Activated gamma-delta T cell treated with anti-CD3 and anti-CD28 coated beads, Interleukin-2, amount 50 U/mL, for 16 hours (primary cell): ENCODE measurements around the gene RRM1.
"Not testable (repeated sequence)": the region's sequence is repeated elsewhere in the genome, so short reads cannot be mapped to it uniquely, and the experiment has no call there.

Experiments used
- DNase-seq: peaks from one replicate; pipeline ENCODE4 v3.0.0-alpha.2; 2020; ENCODE audit warnings: low read depth

The RRM1 gene

DNA sequence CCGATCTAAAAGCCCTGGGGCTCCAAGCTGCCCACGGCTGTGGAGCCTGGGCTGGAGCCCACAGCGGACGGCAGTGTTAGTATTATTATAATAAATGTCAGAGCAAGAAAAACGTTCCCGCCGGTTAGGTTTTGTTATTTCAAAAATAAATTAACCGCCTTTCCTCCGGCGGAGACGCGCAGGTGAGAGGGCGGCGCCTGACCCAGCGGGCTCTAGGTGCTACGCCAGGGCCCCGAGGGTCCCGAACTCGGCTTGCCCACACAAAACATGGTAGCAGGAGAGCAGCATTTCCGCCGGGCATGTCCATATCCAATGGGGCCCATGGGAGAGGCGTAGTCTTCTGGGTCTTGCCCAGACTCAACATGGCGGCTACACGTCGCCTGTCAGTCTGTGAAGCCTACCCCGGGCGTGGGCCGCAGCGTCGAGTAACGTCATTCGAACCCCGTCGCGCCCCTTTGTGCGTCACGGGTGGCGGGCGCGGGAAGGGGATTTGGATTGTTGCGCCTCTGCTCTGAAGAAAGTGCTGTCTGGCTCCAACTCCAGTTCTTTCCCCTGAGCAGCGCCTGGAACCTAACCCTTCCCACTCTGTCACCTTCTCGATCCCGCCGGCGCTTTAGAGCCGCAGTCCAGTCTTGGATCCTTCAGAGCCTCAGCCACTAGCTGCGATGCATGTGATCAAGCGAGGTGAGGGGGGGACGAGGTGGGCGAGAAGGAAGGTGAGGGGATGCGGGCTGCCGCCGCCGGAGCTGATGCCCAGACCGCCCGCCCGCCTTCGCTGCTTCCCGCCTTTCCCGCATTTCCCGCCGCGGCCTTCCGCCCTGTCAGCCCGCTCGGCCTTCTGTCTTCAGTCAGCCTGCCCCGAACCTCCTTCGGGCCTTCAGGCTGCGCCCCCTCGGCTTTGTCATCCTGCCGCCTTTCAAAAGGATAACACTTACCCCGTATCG is at the start of gene RRM1:
Gene RRM1, plus strand, starts transcription at position 452 of the 944 bp plus-strand sequence. Its CDS starts 214 bp downstream, at position 666.
- peak; percentile 91 for DNase-seq

DNA sequence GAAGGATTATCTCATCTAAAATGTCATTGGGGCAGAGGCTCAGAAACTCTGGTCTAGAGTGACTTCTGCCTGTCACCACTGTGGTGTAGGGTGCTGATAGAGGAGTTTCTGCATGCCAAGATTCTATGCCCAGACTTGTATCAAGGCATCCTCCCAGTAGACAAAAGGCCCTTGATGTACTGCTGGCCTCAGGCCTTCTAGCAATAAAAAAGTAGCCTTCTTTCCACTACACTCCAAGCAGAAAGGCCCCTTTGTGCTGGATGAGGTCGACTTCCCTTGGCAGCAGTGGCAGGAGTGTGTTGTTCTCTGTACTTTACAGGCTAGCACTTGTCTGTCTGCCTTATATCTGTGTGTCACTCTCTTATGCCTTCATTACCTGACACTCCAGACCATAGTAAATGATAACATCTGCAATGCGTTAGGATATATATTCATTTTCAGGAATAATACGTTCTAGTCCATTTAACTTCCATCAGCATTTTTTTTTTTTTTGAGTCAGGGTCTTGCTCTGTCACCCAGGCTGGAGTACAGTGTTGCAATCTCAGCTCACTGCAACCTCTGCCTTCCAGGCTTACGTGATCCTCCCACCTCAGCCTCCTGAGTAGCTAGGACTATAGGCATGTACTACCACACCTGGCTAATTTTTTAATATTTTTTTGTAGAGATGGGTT is 49.5 kb upstream of the RRM1 start:
- no peak for DNase-seq

DNA sequence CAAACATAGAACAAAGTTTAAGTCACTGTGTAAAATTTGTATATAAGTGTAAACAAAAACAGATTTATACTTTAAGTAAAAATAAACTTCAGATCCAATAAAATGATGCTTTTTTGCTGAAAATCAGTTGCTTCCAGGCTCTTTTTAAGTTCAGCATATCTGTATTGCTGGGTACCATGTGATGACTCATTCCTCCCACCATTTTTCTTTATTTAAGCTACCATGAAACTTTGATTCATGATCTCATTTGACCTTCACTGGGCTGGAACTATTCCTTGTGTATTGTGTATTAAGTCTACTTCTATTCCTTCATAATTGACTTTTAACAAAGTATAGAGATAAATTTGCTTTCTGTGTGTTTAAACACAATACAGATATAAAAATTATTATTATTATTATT is 46.3 kb upstream of the RRM1 start:
- DNase-seq: no peak

DNA sequence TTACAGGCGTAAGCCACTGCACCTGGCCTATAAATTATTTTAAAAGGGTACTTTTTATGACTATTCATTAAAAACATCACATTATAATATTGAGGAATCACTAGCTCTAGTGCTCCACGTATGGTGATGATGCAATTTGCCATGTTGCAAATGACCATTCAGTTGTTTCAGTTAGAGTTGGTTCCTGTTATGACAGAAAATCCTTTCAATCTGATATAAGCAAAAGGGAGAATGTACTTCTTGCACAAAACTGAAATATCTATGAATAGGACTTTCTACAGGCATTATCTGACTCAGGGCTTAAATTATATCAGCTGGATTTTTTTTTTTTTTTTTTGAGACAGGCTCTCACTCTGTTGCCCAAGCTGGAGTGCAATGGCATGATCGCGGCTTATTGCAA is 45.6 kb upstream of the RRM1 start:
- no peak for DNase-seq

DNA sequence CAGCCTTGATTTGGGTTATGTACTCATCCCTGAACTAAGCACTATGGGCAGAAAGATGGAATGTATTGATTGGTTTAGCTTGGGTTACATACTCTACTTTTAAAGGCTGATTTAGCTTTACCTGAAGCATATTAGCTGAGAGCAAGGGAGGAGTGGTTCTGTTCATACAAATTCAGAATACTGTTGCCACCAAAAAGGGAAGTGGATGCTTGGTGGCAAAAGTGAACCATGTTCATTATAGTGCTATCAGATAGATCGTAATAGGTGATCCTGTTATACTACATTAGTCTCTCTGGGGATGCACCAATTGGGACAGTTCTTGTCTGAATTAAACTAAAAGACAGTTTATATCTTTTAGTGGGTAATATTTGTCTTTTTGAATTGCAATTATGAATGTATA is 44.5 kb upstream of the RRM1 start:
- no peak for DNase-seq

DNA sequence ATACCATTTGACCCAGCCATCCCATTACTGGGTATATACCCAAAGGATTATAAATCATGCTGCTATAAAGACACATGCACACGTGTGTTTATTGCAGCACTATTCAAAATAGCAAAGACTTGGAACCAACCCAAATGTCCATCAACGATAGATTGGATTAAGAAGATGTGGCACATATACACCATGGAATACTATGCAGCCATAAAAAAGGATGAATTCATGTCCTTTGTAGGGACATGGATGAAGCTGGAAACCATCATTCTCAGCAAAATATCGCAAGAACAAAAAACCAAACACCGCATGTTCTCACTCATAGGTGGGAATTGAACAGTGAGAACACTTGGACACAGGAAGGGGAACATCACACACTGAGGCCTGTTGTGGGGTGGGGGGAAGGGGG is 41.4 kb upstream of the RRM1 start:
- DNase-seq: not testable (repeated sequence)

DNA sequence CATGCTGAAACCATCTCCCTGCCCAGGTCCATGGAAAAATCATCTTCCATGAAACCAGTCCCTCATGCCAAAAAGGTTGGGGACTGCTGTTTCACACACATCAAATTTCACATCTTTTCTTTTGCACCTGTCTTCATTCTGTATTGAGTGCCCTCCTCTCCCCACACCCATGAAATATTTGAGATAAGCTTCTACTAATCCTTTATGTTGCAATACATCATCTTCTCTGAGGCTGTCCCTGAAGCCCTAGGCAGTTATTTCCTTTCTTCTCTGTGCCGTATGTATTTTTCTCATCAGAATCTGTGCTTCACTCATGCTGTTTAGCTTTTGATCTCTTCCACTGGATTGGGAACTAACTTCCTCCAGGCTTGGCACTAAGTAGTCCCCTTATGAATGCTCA is 40.0 kb upstream of the RRM1 start:
- DNase-seq: no peak

DNA sequence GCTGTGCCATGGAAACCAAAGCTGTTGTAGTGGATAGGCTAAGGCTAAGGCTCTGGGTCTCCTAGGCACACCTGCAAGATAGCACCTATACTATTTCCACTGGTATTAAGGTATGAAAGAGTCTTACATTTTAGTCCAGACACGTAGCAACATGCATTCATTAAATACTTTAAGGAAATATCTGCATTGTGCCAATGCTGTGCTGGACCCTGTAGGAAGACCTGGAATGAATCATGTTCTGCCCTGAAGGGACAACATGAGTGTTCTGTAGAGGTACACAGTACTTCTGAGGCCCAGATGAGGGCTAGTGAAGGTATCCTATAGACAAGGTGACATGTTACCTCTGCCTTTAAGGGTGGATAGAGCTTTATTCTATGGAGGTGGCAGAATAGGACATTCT is 35.2 kb upstream of the RRM1 start:
- DNase-seq: no peak

DNA sequence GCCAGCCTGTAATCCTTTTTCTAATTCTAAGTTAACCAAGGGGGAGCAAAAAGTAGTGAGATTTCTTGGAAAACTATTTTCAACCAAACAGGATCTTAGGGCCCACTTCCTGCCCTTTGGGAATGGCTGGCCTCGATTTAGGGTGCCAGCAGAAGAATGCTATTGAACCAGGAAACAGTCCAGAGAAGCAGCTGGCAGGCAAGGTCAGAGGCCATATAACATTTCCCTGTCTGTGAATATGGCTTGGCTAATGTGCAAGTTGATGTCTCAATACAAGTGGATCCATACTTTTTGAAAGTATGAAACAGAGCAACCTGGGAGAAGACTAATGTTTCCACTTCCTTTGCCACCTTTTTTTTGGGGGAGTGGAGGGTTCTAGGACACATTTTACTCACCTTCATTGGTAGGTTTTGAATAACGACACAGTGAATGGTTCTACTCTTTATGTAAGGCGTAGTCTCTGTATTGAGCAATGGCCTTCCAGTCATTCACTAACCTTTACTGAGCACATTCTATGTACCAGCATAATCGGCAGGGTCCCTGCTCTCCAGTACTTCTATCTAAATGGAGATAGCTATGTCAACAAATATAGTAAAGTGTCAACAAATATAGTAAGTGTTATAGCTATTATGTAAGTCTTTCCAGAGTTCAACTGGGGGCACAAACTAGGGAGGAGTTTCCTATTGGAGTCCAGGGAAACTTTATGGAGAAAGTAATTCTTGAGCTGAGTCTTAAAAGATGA is 34.2 kb upstream of the RRM1 start:
- no peak for DNase-seq

DNA sequence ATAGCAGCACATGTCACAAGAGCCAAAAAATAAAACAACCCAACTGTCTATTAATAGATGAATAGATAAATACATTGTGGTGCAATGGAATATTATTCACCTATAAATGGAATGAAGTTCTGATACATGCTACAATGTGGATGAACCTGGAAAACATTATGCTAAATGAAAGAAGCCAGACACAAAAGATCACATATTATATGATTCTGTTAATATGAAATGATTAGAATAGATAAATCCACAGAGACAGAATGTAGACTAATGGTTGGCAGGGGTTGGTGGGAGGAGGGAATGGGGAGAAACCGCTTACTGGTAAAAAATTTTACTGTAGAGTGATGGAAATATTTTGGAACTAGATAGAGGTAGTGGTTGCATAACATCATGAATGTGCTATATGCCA is 32.9 kb upstream of the RRM1 start:
- DNase-seq: no peak

DNA sequence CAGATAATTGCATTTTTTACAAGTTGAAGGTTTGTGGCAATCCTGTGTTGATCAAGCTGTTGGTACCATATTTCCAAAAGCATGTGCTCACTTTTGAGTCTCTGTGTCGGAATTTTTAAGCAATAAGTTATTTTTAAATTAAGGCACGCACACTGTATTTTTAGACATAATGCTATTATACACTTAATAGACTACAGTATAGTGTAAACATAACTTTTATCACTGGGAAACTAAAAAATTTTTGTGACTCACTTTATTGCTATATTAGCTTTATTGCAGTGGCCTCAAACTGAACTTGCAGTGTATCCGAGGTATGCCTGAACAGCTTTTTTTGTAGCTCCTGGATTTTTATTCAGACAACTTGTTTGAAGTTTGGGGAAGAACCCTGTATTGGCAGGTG is 31.3 kb upstream of the RRM1 start:
- no peak for DNase-seq

DNA sequence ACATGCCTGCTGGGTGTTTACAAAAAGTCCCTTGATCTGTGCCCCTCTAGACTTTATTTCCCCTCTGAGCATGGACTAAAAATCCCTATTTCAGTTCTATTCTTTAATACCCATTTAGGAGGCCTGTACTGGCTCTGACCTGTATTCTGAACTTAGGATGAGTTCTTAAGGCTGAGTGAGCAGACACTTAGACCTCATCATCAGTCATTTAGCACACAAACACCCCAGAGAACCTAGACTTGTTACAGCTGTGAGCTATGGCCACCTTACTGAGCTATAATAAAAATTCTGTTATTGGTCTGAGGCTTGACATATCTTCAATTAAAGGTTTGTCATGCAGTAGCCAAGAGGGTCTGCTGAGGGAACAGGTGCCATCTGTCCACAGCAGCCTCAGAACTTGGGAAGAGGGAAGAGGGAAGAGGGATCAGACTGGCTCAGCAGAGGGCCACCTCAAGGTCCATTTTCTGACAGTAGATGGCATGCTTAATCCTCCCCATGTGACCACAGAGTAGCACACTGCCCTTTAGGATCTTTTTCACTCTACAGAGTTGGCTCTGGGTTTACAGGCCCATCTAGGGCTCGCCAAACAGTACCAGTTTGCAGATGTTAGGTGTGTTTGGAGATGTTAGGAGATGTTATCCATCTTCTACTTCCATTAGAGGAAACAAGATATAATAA is 30.2 kb upstream of the RRM1 start:
- DNase-seq: no peak

DNA sequence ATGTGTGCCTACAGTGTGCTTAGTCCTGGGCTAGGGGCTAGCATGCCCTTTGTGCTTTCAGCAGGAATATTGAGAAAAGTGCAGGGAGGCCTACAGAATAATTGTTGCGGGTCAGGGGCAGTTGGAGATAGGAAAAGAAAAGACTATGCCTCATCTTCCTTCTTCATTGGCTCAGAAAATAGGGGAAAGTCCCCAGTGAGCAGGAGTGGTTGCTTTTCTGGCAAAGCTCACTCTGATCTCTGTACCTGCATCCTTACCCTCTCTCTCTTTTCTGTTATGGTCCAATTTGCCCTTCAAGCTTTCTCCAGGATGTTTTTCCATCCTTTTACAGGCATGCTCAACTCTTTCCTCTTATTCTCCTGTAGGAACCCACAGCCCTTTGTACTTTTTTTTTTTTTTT is 29.5 kb upstream of the RRM1 start:
- no peak for DNase-seq

DNA sequence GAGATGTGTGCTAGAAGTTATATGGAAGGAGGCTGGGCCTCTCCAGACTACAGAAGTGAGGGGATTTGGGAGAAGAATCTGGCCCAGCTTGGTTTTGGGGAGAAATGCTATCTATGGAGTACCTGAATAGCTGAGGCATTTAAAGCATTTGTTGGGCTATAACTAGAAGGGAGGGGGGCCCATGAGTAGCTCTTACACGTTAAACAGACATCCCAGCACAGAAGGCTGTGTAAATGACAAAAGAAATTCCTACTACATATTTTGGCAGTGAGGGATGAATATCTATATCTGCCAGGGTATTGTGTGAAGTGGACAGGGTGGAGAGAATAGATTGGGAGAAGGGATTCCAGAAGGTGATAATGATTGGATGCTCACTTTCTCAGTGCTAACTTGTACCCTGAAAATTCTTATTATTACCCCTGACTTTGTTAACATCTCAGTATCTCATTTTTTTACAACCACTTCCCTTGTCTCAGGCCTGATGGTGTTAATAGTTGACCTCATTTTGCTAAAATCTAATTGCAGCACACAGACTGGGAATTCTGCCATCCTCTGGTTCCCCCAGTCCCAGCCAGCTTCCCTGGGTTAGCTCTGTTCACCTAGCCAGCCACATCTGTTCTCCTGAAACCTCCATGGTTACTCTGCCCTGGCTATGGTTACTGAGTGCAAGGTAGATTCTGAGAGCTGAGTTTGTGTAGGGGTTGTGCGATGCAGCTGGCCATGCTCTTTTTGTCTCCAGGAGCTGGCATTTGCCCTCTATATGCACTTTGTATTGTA is 28.8 kb upstream of the RRM1 start:
- DNase-seq: no peak

DNA sequence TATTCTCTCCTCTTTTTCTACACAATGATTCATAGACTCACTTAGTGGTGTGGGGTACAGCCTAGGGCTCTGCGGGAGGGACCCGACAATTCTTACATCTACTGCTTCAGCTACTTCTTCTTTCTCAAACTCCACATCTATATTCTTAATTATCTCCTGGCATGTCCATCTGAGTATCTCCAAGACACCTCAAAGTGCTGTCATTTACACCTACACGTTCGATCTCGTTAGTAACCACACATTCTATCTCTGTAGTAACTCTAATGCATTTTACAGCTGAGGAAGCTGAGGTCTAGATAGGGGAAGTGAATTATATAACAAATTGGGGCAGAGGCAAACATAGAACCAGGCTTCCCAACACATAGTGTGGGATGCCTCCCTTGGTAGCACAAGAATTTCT is 27.7 kb upstream of the RRM1 start:
- DNase-seq: no peak

DNA sequence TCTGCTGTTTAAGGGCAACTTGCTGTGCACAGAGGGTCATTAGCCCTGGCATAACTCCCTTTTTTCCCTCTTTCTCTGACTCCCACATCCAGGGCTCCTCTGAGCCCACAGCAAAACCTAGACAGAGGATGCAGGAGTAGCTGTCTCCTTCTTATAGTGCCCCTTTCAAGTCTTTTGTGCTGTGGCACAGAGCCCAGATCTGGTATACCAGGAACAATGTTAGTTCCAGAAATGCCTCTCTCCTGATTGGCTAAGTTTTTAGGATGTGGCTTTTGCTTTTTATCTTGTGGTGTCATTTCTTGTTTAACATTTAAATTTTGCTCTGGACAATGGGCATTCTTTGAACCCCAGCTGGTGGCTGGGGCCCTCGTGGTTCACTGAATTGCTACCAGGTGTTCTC is 25.6 kb upstream of the RRM1 start:
- no peak for DNase-seq

DNA sequence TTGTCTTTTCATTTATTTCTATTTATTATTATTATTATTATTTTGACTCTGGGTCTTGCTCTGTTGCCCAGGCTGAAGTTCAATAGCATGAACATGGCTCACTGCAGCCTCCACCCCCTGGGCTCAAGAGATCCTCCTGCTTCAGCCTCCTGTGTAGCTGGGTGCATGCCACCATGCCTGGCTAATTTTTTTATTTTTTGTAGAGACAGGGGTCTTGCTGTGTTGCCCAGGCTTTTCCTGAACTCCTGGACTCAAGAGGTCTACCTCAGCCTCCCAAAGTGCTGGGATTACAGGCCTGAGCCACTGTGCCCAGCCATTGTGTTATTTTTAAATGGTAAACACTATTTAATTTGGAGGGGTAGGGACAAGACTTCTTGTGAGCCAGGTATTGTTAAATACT is 23.3 kb upstream of the RRM1 start:
- no peak for DNase-seq

DNA sequence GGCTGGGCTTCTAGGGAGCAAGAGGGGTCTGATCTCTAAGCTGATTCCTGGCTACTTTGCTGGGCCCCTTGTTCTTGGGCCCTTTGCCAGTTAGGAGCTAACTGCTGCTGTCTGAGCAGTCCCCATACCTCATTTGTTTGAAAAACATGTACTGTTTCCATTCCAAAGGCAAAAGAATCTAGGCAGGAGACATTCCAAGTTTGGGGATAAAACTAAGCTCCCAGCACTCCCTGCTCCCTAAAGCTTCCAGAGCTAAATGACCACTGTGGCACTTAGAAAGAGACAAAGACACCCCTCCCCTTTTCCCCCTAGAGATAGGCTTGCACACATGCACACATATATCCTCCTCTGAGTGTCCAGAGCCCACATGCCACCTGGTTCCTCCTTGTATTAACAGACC is 22.7 kb upstream of the RRM1 start:
- DNase-seq: no peak

DNA sequence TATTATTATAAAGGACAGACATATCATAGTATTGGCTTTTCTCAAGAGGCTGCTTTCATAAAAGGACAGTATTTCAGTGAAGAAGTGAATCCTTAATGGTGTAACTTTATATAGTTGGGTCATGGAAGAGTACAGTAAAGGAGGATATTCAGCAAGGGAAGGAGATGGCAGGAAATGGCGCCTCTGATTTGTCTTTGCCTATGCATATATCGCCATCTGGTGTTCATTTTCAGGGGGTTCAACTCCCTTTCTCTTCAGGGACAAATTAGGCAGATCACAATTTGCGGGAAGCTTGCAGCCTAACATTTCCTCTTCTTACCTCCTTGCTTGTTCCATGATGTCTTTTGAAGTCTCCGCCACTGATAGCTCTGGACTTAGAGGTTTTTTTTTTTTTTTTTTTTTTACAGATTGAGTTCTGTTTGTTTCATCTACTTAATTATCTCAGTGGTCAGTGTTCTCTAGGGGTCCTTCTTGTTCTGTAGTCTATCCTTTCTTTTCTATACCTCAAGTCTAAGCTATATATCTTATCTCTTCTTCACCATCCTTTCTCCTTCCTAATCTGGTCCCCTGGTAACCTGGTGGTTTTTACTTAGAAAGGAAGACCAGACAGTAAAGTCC is 21.8 kb upstream of the RRM1 start:
- peak; percentile 43 for DNase-seq

DNA sequence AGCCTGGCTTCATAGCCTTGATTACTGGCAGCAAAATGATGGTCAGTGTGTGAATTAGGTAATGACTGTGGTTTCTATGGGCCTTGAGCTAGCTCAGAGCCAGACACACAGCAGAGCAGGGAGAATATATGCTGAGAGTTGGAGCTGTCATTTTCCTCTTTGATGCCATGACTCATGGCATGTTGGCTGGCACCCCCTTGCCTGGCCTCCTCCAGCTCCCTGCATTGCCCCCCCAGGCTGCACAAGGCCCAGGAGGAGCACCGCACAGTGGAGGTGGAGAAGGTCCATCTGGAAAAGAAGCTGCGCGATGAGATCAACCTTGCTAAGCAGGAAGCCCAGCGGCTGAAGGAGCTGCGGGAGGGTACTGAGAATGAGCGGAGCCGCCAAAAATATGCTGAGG is 20.3 kb upstream of the RRM1 start:
- DNase-seq: no peak

DNA sequence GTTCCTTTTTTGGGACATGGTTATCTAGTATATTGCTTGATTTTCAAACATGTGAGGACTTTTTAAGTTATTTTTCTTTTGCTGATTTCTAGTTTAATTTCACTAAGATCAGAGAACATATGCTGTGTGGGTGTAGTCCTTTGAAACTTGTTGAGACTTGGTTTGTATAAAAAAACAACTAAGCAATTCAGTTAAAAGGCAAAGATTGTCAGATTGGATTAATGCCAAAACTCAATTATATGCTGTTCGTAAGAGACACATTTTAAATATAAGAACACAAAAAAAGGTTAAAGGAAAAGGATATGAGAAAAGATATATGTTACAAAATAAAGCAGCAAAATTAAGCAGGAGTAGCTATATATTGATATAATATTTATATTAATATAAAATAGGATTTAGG is 17.8 kb upstream of the RRM1 start:
- DNase-seq: no peak
